Measurements from ENCODE around the gene FGF14.

Gene FGF14

GRCh38 chr13:102251817-102252216 lies 150.0 kb downstream of the FGF14 start:
- TF ChIP-seq ZXDB (tag by site-specific recombination; IDR thresholded peaks at IDR 0.05) (no peak), ZNF670 (tag by site-specific recombination; IDR thresholded peaks at IDR 0.05; ENCODE audit: low read depth) (no peak), ZNF404 (tag by site-specific recombination; IDR thresholded peaks at IDR 0.05) (no peak), IKZF3 (tag by site-specific recombination; IDR thresholded peaks at IDR 0.05) (no peak), ZBTB10 (tag by site-specific recombination; IDR thresholded peaks at IDR 0.05) (no peak), ZBTB48 (tag by site-specific recombination; IDR thresholded peaks at IDR 0.05) (no peak), ZNF239 (tag by site-specific recombination; IDR thresholded peaks at IDR 0.05) (no peak), ZBTB21 (tag by site-specific recombination; IDR thresholded peaks at IDR 0.05) (no peak), HIC1 (tag by site-specific recombination; IDR thresholded peaks at IDR 0.05) (no peak), ZNF433 (tag by site-specific recombination; IDR thresholded peaks at IDR 0.05; ENCODE audit: low read depth) (no peak), ZNF2 (tag by site-specific recombination; IDR thresholded peaks at IDR 0.05) (no peak), CTCF (tag by site-specific recombination; IDR thresholded peaks at IDR 0.05) (no peak)
- TF ChIP-seq, protein P1, sequence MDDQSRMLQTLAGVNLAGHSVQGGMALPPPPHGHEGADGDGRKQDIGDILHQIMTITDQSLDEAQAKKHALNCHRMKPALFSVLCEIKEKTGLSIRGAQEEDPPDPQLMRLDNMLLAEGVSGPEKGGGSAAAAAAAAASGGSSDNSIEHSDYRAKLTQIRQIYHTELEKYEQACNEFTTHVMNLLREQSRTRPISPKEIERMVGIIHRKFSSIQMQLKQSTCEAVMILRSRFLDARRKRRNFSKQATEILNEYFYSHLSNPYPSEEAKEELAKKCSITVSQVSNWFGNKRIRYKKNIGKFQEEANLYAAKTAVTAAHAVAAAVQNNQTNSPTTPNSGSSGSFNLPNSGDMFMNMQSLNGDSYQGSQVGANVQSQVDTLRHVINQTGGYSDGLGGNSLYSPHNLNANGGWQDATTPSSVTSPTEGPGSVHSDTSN (CRISPR knock-in tag; IDR thresholded peaks at IDR 0.05) = no peak
- TF ChIP-seq, protein P2, sequence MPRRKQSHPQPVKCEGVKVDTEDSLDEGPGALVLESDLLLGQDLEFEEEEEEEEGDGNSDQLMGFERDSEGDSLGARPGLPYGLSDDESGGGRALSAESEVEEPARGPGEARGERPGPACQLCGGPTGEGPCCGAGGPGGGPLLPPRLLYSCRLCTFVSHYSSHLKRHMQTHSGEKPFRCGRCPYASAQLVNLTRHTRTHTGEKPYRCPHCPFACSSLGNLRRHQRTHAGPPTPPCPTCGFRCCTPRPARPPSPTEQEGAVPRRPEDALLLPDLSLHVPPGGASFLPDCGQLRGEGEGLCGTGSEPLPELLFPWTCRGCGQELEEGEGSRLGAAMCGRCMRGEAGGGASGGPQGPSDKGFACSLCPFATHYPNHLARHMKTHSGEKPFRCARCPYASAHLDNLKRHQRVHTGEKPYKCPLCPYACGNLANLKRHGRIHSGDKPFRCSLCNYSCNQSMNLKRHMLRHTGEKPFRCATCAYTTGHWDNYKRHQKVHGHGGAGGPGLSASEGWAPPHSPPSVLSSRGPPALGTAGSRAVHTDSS (tag by site-specific recombination; IDR thresholded peaks at IDR 0.05) = no peak
- TF ChIP-seq, protein P3, sequence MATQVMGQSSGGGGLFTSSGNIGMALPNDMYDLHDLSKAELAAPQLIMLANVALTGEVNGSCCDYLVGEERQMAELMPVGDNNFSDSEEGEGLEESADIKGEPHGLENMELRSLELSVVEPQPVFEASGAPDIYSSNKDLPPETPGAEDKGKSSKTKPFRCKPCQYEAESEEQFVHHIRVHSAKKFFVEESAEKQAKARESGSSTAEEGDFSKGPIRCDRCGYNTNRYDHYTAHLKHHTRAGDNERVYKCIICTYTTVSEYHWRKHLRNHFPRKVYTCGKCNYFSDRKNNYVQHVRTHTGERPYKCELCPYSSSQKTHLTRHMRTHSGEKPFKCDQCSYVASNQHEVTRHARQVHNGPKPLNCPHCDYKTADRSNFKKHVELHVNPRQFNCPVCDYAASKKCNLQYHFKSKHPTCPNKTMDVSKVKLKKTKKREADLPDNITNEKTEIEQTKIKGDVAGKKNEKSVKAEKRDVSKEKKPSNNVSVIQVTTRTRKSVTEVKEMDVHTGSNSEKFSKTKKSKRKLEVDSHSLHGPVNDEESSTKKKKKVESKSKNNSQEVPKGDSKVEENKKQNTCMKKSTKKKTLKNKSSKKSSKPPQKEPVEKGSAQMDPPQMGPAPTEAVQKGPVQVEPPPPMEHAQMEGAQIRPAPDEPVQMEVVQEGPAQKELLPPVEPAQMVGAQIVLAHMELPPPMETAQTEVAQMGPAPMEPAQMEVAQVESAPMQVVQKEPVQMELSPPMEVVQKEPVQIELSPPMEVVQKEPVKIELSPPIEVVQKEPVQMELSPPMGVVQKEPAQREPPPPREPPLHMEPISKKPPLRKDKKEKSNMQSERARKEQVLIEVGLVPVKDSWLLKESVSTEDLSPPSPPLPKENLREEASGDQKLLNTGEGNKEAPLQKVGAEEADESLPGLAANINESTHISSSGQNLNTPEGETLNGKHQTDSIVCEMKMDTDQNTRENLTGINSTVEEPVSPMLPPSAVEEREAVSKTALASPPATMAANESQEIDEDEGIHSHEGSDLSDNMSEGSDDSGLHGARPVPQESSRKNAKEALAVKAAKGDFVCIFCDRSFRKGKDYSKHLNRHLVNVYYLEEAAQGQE (tag by site-specific recombination; IDR thresholded peaks at IDR 0.05) = no peak
- ChIA-PET CTCF (no interaction called here), POLR2A (no interaction called here)
- Histone ChIP-seq H3K4me3 (ENCODE audit: low read depth, low read length) (no peak overlapping the region), H3K9me3 (ENCODE audit: control insufficient read depth, insufficient read depth, low read depth, low read length) (no peaks in the 10 kb centered on the region), H3K27ac (ENCODE audit: extremely low read depth, low read depth, low read length) (no peak overlapping the region), H3K4me1 (ENCODE audit: control insufficient read depth, insufficient read depth, low read length) (no peaks in the 10 kb centered on the region), H3K36me3 (ENCODE audit: control insufficient read depth in 2 of 2, insufficient read depth in 1 of 2, low read length in 2 of 2) (no peaks in the 10 kb centered on the region)
